ENCODE measurements around the gene UBAC2.
A peak's percentile ranks its signal among the peaks of the same experiment; 100 is the strongest.

UBAC2 gene

DNA sequence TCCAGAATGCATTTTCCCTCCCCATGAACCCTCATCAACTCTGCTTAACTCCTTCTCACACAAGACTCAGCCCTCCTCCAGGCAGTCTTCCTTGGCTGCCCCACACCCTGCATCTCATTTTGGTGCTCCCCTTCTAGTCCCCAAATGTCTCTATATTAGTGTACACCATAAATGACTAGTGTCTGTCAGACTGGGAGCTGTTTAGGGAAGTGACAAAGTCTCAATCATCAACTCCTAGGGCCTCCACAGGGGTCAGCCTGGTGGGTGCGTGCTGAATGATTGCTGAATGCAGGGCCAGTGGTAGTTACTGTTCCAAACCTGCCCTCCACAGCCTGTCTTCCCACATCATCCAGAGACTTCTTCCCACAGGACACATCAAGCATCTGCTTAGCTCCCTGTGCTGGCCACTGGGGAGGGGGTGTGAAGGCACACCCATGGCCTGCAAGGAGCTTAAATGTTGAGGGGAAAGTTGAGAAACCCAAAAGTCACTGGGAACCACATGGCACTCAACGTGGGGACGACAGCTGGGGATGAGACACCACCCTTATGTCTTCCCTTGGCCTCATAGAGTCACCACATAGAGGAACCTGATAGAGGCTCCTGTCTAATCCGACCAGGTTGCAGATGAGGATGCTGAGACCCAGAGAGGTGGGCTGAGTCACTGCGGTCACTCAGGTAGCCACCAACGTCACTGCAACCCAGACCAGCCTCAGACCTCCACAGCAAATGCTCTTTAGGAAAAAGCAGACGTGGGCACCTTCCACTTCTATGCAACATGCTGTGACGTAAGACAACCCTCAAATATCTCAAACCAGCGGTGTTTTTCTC lies 221.3 kb downstream of the UBAC2 start:
- DNase-seq, result peak; percentile 27

DNA sequence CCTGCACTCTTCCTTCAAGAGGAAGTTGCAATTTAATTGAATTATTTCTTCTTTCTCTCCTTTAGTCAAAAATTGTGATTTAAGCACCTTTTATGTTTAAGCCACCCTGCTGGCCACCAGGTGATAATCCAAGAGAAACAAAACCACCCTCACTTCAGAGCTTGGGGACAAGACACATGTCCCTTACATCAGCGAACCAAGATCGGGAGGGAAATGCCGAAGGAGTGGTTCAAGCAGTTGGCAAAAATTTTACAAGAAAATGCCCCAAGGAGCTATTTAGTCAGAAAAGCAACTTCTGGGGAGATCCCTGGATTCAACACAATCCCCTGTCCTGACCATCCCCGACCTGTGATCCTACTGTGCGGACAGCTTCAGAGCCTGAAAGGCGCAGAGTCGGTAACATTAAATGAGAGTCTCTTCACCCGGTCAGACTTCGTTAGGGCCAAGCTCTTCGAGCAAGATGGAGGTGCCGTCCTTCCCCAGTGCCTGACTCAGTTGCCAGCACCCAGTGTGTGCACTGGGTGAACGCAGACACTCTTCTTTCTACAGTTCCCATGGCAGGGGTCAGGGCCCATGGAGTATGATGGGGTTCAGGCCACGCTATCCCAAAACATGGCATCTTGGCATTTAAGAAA lies 222.0 kb downstream of the UBAC2 start:
- no peak for DNase-seq

GRCh38 chr13:99425485-99426341 lies 225.1 kb downstream of the UBAC2 start:
- DNase-seq, result peak; percentile 48

GRCh38 chr13:99426426-99426825 lies 225.8 kb downstream of the UBAC2 start:
- no peak for DNase-seq

GRCh38 chr13:99429670-99430069 lies 229.0 kb downstream of the UBAC2 start:
- DNase-seq, result no peak

- DNase-seq, result no peak
Observed at GRCh38 chr13:99431927-99432608, 231.4 kb downstream of the UBAC2 start.

- peak; percentile 46 for DNase-seq
Observed at GRCh38 chr13:99432609-99433542, 232.2 kb downstream of the UBAC2 start.

DNA sequence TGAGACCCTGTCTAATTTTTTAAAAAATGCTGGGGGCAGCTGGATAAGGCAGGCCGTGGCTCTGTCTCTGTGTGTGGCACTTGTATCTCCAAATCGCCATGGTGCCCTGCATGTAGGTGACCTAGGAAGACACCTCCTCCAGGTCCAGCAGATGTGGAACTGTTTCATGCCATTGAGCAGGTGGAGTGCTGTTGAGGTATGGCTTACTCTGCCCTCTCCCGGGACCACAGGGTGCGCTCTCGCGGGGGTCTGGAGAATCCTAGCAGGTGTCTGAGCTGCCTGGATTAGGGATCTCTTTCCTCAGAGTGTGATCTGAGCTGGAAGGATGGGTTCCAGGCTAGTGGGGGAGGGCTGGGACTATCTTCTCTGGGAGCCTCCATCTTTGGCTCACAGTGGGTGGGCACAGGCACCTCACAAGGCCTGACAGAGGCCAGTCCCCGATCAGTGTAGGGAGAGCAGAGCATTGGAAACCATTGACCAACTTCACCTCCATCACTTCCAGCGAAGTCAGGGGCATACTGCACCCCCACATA lies 233.0 kb downstream of the UBAC2 start:
- no peak for DNase-seq

GRCh38 chr13:99434258-99434788 lies 233.7 kb downstream of the UBAC2 start:
- DNase-seq, result no peak

DNA sequence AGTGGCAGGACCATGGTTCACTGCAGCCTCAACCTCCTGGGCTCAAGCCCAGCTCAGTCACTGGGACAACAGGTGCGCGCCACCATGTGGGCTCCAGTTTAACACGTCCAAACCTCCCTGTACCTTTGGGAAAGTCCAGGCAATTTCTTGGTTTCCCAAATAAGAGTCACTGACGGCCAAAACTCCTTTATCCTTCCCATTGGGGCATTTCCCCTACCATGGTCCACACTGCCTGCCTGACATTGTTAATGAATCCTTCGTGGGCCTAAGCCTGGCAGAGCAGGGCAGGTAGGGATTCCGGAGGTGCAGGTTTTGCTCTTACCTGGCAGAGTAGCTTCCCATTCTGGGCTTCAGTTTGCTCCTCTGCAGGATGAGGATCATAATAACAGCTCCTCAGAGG lies 234.5 kb downstream of the UBAC2 start:
- DNase-seq, result no peak

DNA sequence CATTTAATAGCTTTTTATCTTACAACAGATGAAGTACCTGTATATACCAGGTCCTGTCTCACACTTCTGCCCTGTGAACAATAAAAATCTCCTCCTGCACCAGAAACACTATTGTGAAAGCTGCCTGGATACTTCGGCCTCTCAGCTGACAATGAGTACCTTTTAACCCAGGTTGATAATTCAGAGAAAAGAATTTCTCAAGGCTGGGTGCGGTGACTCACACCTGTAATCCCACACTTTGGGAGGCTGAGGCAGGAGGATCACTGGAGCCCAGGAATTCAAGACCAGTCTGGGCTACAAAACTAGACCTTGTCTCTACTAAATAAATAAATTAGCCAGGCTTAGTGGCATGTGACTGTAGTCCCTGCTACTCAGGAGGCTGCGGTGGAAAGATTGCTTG lies 235.3 kb downstream of the UBAC2 start:
- no peak for DNase-seq
